HG03565 (cell line): ENCODE results near the gene ODAD3.
"Not testable (repeated sequence)": the region's sequence is repeated elsewhere in the genome, so short reads cannot be mapped to it uniquely, and the experiment has no call there.

Experiments
- ATAC-seq: cut with Tn5 transposase; IDR thresholded peaks from one replicate; pipeline ENCODE4 v1.9.1; 2021; ENCODE audit warnings: mild to moderate bottlenecking, moderate library complexity; ENCODE audit not compliant: unreplicated experiment

ODAD3 gene

DNA sequence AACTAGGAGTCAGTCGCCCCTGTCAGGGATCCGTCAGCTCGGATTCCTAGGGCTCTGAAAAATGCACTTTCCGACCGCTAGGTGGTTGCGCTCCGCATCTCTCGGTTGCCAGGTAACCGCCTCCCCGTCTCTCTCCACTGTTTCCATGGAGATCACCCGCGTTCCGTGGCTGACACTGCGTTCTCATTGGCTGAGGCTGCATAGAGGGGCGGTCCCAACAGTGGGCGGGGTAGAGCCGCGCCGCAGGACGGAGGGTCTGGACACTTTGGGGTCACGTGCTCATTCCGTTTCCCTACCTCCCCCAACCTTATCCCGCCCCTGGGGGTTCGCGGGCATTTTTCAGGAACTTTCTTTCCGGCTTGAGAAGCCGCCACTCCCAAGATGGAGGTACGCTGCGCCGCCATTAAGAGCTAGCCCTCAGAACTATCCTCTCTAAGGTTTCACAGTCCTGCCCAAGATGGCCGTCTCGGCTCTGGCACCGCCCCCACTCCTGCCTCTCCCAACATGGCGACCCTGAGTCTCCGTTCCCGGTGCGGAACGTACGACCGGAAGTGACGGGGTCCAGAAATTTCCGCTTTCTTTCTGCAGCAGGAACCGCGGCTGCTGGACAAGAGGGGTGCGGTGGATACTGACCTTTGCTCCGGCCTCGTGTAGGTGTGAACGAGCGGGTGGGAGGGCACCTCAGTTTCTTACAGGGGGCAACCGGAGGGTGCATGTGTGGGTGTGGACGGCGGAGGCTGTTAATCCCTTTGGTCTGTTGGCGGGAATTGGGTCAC is at the start of gene ODAD3, which contains the start of gene PRKCSH:
ODAD3 (minus strand) TSS at position 65 of the 776 bp plus-strand sequence. CDS start 105 bp downstream, outside the sequence.
PRKCSH (plus strand) TSS at position 579 of the 776 bp plus-strand sequence. CDS start 483 bp downstream, outside the sequence.
- ATAC-seq = peak; percentile 74

DNA sequence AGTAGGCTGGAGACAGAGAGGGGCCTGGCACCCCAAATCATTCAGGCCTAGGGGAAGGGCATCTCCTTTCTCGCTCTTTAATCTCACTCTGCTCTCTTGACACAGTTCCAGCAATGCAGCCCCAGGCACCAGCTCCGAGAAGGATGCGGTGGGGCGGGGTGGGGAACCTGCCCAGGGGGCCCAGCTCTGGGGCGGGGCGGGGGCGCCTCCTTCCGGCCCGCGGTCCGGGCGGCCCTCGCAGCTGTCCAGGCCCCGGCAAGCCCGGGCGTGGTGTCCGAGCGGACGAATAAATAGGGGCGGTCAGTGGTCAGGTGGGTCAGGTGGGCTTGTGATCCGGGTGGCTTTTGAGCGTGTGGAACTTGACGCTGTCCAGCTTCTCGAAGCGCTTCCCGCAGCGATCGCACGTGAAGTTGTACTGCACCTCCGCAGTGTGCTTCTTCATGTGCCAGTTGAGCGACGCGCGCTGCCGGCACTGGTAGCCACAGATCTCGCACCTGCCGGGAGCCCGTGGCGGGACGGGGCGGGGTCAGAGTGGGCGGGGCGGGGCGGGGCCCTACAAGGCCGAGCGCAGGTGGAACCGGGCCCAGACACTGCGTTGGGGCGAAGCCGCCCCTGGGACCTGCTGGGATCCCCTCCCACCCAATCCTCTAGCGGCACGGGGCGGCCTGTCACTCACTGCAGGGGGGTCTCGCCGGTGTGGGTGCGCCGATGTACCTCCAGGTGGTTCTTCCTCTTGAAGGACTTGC is 48.6 kb upstream of the ODAD3 start:
- no peak for ATAC-seq

DNA sequence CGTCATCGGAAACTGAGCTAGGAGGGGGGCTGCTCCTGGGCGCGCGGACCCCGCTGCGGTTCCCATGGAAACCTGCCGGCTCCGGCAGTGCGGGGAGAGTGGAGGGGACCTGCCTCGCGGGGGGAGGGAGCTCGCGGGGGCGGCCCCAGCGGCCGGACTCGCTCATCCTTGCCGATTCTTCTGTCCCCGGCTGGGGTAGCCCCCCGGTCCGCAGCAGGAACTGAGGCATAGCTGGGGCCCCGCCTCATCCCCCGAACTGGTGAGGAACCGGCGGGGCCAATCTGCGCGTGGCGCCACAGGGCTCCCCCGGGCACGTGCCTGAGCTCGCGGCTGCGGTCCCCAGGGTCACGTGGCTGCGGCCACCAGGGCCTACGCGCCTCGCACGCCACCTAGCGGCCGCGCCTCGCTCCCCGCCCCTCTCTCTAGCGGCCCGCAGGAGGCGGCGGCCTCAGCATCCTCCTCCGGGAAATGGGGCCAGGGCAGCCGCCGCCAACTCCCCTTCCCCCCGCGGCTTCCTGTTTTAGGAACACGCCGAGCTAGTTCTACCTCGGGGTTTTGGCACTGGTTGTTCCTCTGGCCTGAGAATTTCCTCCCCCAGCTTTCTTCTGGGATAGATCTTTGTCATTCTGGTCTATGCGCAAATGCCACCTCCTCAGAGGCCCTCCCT is 47.6 kb upstream of the ODAD3 start:
- ATAC-seq = peak; percentile 40

DNA sequence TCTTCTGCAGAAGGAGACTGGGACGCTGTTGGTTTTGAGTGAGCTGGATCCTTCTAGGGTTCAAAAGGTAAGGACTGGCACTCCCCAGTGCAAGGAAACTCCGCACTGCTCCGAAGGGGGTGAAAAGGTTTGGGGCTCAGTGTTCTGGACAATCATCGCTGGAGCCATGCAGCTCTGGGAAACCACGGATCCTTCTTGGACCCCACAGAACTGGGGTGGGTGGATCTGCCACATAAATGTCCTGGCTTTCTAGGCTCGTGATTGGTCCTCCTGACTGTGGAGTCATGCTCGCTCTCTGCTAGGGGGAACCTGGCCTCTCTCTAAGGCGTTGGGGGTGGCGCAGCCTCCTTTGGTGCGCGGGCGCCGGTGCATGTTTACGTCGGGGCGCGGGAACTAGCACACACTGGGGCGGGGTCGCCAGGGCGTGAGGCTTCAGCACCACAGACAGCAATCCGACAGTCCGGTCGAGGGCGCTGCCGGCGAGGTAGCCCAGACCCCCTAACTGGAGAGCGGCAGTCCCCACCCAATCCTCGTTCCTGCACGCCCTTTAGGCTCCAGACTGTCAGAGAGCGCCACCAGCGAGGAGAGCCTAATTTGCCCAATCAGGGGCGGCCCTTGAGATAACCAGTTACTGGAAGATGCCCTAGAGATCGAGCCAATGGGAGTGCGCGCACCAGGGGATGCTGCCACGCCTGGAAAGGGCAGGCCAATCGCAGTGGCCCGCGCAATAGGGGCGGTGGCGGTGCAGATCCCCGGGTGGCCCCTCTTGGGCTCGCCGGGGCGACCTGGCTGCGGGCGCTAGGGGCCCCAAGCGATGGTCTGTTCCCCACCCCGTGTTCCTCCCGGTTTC is 46.8 kb upstream of the ODAD3 start:
- peak; percentile 52 for ATAC-seq

DNA sequence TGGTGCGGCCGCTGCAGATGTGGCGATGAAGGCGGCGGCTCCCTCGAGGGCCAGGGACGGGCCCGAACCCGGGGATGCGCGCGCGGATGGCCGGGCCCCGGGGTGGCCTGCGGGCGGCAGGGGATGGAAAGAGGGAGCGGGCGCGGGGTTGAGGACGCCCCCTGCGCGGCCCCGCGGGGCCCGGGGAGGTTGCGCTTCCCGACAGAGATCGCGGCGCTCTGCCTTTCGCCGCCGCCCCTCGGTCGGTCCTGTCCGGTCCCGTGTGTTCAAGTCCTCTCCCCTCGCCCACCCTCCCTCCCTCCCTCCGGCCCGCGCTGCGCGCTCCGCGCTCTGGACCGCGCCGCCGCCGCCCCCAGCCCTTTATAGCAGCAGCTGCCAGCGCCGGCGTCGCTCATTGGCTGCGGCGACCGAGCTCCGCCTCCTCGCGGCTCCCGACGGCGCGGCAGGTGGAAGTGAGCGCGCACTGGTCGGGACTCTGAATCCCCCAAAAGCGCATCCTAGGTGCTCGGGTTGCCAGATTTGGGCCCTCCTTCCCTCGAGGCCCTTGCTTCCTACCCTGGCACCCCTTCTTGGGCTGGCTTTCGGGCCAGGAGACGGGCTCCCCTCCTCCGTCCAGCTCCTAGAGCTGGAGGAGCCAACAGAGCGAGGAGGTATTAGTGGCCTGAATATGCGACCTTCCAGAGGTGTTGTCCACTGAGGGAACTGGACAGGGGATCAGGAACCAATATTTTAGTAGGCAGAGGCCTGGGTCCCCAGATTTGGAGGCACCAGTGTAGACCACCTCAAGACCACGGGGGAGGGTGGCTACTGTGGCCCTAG is 46.0 kb upstream of the ODAD3 start, which contains the start of gene ELAVL3:
ELAVL3 (minus strand) TSS at position 332 of the 819 bp plus-strand sequence. CDS start 438 bp downstream, outside the sequence.
- no peak for ATAC-seq

DNA sequence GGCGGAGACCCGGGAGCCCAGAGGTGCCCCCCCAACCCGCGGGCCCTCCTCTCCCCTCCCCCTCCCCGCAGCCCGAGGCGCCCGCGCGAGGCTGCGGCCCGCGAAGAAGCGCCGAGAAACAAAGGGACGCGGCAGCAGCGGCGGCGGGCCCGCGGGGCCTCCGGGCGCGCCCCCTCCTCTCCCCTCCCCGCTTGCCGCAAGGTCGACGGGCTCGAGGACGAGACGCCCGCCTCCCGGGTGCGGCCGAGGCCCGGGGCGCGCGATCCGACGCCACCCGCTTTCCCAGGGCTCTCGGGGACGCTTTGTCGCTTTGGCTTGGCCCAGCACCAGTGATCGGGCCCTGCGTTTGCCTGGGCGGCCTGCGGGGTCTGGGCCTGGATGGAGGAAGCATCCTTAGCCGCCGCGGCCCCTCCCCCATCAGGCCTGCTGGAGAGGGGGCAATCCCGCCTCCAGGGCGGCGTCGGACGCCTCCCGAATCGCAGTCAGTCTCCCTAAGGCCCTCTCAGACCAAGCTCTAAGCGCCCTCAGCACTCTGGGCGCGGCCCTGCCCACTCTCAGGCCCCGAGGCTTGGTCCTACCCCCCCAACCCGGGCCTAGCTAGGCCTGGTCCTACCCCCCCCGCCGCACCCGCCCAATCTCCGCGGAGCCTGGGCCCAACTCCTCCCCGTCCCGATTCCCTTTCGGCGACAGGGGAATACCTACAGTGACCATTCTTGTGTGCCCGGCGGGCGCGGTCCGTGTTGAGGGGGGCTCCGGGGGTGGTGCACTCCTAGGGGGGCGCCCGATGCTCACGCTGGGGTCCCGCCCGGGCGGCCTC is 45.2 kb upstream of the ODAD3 start:
- ATAC-seq = no peak

DNA sequence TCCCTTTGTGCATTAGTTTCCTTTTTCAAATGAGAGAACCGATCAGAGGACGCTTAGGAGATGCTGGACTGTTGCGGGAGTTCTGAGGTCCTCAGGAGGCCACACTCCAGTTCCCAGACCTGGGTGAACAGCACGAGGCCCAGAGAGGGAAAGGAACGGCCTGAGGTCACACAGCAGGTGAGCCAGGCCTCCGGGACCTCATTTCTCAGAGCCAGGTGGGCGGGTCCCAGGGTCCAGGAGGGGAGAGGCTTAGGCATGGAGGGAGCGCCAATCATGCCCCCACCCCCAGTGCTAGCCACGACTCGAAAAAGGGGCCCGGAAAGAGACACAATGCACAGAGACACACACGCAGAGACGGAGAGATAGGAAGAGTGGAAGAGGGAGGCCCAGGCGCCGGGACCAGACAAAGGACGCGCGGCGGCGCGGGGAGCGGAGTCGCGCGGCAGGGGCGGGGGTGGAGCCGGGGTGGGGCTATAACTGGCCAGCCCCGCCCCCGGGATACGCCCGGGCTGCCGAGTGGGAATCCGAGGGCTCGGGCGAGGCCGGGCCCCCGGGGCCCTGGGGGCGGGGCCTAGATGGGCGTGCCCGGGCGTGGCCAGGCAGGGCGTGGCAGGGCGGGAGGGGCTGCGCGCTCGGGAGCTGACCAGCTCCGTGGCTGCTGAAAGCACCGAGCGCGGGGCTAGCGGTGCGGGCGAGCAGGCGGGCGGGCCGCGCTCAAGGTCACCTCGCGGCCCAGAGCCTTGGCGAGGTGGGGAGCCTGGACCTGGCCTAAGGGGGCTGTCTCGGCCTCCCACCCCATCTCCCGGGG is 44.4 kb upstream of the ODAD3 start:
- ATAC-seq = no peak

DNA sequence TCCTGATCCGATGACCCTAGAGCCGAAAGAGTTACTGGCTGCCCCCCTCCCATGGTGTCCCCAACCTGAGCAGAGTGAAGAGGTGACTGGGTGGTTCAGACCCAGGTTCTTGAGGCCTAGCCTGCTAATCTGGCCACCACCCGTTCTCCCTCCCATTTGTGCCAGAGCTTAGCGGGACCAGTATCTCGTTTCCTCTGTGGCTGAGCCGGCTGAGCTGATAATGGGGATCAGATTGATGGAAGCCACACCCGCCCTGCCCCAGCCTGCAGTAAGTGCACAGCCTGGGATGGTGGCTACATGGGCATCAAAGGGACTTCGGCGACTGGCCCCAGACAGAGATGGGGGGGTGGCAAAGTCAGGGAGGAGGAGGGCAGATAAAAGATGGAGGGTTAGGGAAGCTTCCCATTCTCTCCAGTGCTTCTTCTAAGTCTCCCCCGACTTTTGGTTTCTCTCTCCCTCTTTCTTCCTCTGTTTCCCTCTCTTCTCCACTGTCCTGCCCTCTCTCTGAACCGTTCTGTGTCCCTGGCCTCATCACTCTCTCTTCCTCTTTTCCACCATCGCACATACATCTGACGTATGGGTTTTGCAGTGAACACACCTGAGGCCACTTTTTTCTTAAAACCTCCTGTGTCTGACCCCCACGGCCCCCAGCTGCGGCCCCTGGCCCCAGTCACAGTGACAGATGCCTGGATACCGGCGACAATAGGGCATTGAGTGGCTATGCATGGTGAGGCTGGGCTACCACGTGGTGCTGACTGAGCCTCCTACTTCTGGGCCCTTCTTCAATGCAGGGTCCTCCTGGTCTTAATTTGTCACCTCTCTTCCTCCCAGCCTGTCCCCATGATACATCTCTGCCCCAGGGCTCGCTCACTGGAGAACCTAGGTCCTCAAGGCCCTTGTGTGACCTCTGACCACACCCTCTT is 43.5 kb upstream of the ODAD3 start:
- ATAC-seq = no peak

DNA sequence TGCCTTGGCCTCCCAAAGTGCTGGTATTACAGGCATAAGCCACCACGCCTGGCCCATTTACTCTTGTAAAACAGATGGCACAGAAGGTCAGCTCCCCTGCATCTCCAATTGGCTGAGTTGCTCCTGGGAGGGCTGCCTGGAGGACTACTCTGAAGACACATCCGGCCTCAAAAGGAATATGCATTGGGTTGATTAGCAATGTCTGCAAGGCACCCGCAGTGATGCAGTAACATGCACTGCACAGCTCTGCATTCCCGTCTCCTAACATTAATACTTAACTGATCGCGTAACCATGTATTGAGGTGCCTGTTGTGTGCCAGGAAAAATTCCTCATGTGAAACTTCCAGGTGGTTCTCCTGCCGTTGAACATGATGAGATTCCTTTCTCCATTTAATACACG is 40.9 kb upstream of the ODAD3 start:
- ATAC-seq = no peak

DNA sequence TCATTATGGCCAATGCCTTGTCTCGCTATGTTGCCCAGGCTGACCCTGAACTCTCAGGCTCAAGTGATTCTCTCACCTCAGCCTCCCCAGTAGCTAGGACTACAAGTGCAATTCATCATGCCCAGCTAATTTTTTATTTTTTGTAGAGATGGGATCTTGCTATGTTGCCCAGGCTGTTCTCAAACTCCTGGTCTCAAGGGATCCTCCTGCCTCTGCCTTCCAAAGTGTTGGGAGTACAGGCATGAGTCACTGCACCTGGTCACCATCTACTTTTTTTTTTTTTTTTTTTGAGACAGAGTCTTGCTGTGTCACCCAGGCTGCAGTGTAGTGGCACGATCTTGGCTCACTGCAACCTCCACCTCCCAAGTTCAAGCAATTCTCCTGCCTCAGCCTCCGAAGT is 40.4 kb upstream of the ODAD3 start:
- ATAC-seq = not testable (repeated sequence)

DNA sequence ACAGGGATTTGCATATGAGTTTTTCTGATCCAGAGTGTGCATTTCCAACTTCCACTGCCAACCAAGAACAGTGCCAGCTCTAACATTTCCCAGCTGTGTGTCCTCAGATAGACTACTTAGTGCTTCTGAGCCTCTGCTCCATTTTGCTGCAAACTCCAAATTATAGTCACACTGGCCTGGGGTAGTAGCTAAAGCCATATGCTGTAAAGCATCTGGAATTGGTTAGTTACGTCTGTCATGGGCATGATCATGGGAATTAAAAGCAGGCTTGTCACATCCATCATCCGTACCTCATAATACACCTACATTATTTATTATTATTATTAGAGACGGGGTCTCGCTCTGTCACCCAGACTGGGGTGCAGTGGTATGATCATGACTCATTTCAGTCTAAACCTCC is 38.8 kb upstream of the ODAD3 start:
- ATAC-seq = no peak

DNA sequence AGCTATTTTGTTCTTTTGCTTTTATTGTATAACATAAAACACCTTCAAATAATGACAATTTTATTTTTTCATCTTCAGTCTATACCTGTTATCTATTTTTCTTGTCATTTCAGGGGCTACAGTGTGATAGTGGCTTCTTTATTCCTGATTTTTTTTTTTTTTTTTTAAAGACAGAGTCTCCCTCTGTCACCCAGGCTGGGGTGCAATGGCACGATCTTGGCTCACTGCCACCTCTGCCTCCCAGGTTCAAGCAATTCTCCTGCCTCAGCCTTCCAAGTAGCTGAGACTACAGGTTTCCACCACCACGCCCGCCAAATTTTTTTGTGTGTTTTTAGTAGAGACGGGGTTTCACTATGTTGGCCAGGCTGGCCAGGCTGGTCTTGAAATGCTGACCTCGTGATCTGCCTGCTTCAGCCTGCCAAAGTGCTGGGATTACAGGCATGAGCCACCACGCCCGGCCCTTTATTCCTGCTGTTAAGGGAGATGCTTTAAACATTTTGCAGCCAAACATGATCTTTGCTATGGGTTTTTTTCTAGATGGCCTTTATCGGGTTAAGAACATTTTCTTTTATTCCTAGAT is 33.4 kb upstream of the ODAD3 start:
- ATAC-seq = not testable (repeated sequence)

DNA sequence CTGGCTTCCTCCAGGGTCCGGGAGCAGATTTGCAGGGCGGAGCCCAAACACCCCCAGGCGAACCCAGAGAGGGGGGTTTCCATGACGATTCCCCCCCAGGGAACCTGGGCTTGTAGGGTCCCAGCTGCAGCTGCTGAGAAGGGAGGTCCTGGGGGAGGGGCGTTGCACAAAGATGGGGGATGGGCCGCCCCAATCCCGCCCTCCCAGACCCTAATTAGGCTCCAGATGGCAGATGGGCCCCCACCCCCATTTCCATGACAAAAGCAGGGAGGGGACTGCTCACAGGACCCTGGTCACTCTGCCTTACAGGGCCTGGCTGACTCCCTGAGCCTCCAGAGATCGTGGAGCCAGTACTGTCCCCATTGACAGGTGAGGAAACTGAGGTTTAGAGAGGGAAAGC is 30.7 kb upstream of the ODAD3 start:
- no peak for ATAC-seq

DNA sequence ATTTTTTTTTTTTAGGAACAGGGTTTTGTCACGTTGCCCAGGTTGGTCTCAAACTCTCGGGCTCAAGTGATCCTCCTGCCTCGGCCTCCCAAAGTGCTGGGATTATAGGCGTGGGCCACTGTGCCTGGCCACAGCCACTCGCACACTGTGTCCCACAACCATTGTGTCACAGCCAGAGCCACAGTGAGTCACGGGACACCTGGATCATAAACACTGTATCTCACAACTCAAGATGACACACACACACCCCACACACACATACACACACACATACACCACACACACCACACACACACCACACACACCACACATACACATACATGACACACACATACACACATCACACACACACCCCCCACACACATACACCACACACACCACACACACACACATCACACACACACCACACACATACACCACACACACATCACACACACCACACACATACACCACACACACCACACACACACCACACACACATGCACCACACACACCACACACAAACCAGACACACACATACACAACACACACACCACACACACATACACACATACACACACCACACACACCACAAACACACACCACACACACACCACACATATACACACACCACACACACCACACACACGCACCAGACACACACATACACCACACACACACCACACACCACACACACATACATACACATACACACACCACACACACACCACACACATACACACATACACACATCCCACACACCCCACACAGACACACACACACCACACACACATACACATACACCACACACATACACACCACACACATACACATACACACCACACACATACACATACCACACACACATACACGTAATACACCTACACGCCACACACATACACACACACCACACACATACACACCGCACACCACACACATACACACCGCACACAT is 29.7 kb upstream of the ODAD3 start:
- no peak for ATAC-seq

DNA sequence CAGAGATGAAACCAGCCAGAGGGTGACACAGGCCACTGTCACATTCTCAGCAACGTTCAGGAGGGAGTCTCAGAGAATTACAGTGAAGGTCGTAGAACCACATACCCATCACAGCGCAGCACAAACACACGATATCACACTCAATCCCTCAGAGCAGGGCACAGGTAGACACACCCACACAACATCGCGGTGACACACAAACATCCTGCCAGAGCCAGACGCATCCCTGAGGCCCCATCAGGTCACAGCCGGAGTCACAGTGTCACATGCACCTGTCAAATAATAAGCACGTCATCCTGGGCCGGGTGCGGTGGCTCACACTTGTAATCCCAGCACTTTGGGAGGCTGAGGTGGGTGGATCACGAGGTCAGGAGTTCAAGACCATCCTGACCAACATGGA is 28.5 kb upstream of the ODAD3 start:
- ATAC-seq = no peak
